NCI-H69 (cell line): ENCODE measurements around the gene SHISAL1.
A peak's percentile ranks its signal among the peaks of the same experiment; 100 is the strongest.

ENCODE experiments used
- DNase-seq: peaks from one replicate; lab custom pipeline; 2025; lab: John Stamatoyannopoulos, UW

Gene SHISAL1

GRCh38 chr22:44342347-44342956 is 29.7 kb upstream of the SHISAL1 start:
- DNase-seq = no peak

- no peak for DNase-seq
Measured at GRCh38 chr22:44341431-44342346, 28.9 kb upstream of the SHISAL1 start.

GRCh38 chr22:44340271-44341239 is 27.8 kb upstream of the SHISAL1 start:
- DNase-seq = peak; percentile 29

- DNase-seq = peak; percentile 85
Measured at GRCh38 chr22:44338906-44339305, 26.2 kb upstream of the SHISAL1 start.

- DNase-seq = peak; percentile 43
Measured at GRCh38 chr22:44338177-44338810, 25.5 kb upstream of the SHISAL1 start.

GRCh38 chr22:44337678-44338004 is 24.9 kb upstream of the SHISAL1 start:
- peak; percentile 89 for DNase-seq

- peak; percentile 89 for DNase-seq
Measured at GRCh38 chr22:44336962-44337677, 24.4 kb upstream of the SHISAL1 start.

GRCh38 chr22:44335903-44336803 is 23.4 kb upstream of the SHISAL1 start:
- DNase-seq = peak; percentile 23

- no peak for DNase-seq
Measured at GRCh38 chr22:44335066-44335839, 22.5 kb upstream of the SHISAL1 start.

GRCh38 chr22:44333847-44334635 is 21.3 kb upstream of the SHISAL1 start:
- DNase-seq = no peak

GRCh38 chr22:44332946-44333345 is 20.2 kb upstream of the SHISAL1 start:
- peak; percentile 16 for DNase-seq

- DNase-seq = peak; percentile 57
Measured at GRCh38 chr22:44331881-44332714, 19.3 kb upstream of the SHISAL1 start.

GRCh38 chr22:44330744-44331660 is 18.3 kb upstream of the SHISAL1 start:
- DNase-seq = peak; percentile 20

GRCh38 chr22:44330188-44330743 is 17.5 kb upstream of the SHISAL1 start:
- no peak for DNase-seq

GRCh38 chr22:44329179-44329796 is 16.5 kb upstream of the SHISAL1 start:
- DNase-seq = peak; percentile 67

- no peak for DNase-seq
Measured at GRCh38 chr22:44328762-44329161, 16.0 kb upstream of the SHISAL1 start.
